Measurements from ENCODE around the gene ANXA2R.
"Not testable (repeated sequence)": the region's sequence is repeated elsewhere in the genome, so short reads cannot be mapped to it uniquely, and the experiment has no call there.

ANXA2R gene, protein sequence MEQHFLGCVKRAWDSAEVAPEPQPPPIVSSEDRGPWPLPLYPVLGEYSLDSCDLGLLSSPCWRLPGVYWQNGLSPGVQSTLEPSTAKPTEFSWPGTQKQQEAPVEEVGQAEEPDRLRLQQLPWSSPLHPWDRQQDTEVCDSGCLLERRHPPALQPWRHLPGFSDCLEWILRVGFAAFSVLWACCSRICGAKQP
- 1.3 to 50.2 (median 37.4) reads per million in 3 experiments for total RNA-seq

DNA sequence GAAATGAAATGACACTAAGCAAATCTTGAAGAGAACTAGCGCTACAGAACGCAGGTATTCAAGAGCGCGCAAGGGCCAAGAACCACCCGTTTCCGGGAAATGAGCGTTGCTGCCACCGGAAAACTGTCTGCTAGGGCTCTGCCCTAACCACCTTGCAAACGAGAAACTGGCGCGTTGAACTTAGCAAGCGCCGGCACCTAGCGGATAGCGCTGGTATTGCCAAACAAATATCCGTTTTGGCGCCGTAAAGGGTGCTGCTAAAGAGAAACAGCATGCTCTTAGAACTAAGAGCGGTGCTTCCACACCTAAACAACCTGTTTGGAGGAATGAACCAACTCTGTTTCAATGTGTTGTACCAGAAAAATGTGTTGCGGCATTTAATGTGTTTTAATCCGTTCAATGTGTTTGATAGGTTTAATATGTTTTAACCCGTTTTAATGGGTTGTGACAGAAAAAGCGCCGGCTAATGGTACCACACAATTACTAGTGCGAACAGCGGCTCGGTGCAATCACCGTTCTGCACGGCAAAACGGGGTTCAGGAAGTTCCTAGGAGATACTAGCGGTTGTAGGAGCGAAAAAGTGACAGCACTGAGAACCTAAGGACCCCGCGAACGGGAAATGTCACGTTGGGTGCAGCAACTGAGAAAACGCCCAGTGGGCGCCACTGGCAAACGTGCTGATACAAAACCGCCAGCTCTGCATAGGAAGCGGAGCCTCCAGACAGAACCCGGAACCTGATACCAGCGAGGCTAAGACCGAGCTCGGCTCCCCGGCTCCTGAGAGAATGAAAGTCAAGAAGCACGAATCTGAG is at the start of gene ANXA2R:
Gene ANXA2R, minus strand, starts transcription at position 33 of the 812 bp plus-strand sequence. CDS start 273 bp downstream, outside the sequence.
- peak; percentile 97 for DNase-seq

DNA sequence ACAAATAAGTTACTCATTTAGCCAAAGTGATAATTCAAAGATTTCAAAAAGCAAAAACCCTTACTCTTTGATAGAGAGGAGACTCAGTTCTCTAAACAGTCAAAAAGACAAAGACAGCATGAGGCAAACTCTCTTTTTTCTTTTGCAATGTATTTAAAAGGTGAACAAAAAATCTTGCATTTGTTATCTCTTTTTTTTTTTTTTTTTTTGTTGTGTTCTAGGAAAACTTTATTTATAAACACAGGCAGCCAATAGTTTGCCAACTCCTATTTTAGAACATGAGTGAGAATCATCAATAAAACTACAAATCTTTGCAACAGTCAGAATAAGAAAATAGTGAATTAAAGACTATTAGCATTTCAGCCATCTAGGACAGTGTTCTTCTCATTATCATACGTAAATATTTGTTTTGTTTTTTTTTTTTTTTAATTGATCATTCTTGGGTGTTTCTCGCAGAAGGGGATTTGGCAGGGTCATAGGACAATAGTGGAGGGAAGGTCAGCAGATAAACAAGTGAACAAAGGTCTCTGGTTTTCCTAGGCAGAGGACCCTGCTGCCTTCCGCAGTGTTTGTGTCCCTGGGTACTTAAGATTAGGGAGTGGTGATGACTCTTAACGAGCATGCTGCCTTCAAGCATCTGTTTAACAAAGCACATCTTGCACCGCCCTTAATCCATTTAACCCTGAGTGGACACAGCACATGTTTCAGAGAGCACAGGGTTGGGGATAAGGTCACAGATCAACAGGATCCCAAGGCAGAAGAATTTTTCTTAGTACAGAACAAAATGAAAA is 46.2 kb upstream of the ANXA2R start:
- not testable (repeated sequence) for DNase-seq

- no peak for DNase-seq
Observed at GRCh38 chr5:43085453-43085852, 45.3 kb upstream of the ANXA2R start.

GRCh38 chr5:43084468-43084867 is 44.3 kb upstream of the ANXA2R start:
- not testable (repeated sequence) for DNase-seq

- not testable (repeated sequence) for DNase-seq
Observed at GRCh38 chr5:43081345-43081744, 41.2 kb upstream of the ANXA2R start.

DNA sequence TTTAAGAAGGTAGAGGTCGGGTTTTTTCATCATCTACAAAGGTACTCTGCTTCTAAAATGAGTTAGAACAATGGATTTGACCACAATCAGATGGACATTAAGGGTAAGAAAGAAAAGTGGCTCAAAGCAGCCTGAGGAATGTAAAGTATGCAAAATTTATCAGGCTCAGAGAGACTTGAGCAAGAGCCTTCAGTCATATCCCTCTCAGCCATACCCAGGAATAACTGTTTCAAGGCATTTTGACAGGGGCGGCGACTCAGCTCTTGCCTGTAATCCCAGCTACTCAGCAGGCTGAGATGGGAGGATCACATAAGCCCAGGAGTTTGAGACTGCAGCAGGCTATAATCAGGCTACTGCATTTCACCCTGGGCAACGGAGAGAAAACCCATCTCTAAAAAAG is 38.8 kb upstream of the ANXA2R start:
- DNase-seq, result no peak

GRCh38 chr5:43077446-43078191 is 37.5 kb upstream of the ANXA2R start:
- not testable (repeated sequence) for DNase-seq

DNA sequence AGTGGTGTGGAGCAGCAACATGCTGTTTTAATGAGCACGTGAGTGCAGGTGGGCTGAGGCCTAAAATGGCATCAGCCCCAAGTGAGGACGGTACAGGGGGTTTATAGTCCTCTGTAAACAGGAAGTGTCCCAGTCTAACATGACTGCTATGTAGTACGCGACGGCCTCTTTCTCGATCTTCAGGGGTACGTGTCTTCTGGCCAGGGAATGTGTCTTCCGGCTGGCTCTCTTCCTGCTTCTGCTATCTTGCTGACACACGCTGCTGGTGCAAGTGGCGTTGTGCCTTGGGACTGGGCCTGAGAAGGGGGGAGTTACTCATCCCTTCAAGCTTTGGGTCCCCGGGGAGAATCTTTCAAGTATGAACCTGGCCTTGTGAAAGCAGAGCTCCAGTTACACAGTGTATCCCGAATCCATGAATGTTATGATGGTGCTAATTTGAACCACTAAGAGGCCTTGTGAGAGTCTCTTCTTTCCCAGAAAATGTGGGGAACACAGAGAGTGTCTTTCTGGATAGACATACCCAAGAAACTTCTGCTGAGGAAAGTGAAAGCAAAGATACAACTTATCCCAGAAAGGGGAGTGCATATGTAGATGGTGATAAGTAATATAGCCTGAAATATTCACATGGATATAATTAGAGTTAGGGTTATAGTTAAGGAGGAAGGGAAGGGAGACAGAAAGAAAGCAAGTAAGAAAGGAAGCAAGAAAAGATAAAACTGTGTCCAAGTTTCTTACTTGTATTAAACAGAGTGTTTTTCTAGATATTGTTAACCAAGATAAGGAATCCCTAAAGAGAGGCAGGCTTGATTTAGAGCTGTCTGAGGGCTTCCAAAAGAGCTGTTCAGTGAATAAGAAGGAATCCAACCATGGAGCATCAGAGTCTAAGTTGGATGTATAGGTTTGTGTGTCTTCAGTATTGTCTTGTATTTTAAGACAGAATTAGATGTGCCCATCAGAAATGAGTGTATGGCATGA is 35.5 kb upstream of the ANXA2R start:
- DNase-seq, result no peak

- DNase-seq, result no peak
Observed at GRCh38 chr5:43074987-43075318, 34.8 kb upstream of the ANXA2R start.

DNA sequence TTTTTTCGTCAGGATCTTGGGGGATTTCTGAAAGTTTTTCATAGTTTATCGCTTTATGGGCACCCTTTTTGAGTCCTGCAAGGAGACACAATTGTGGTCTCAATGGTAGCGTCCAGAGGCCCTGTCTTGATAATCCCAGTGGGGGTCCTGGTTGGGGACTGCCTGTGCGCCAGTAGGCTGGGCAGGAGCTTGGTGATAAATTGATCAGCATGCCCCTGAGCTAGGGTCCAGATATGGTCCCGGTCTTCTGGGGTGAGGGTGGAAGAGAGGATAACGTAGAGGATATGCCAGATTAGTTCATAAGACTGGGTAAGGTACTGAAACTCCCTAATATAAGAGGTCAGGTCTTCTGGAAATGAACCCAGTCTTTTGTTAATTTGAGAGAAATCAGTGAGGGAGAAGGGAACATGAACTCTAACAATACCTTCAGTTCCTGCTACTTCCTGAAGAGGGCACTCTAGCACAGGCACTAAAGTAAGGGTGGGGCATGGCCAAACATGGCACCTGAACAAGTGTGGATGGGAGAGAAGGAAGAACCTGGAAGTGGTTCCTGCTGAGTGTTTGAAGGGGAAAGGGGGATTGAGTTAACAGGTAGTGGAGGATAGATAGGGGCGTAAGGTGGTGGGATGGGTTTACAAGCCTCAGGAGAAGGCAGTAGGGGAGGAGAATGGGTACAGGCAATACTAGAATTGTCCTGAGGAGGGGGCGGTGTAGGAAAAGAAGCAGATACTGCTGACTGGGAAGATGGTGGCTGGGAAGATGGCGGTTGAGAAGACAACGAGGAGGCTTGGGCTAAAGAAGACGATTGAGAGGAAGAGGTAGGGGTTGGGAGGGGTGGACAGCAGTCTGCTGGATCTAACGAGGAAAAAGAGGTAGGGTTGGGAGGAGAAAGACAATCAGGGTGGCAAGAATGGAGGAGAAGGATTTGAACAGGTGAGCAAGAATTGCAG is 33.8 kb upstream of the ANXA2R start:
- DNase-seq, result peak; percentile 61

DNA sequence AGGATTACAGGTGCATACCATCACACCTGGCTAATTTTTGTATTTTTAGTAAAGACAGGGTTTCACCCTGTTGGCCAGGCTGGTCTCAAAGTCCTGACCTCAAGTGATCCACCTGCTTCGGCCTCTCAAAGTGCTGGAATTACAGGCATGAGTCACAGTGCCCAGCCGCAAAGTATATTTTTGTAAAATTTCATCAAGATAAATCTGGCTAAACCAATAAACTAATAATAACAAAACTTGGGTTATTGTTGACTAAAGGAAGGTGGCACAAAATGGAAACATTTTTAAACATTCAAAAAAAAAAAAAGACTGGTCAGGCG is 29.2 kb upstream of the ANXA2R start:
- not testable (repeated sequence) for DNase-seq

DNA sequence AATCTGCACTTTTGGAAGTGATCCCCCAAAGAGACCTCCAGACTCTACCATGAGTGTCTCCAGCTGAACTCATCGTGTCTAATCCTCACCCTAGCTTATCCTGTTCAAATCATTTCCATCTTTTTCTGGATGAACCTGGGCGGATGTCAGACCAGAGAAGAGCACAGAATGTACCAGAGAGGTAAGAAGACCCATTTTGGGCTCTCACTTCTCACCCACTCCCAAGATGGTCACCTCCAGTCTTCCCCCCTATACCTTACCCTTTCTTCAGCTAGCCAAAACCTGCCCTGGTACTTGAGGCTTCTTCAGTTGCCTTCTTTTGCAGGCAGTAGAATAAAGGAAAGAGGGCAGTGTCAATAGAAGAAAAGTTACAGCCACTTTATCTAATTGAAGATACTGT is 27.9 kb upstream of the ANXA2R start:
- no peak for DNase-seq

DNA sequence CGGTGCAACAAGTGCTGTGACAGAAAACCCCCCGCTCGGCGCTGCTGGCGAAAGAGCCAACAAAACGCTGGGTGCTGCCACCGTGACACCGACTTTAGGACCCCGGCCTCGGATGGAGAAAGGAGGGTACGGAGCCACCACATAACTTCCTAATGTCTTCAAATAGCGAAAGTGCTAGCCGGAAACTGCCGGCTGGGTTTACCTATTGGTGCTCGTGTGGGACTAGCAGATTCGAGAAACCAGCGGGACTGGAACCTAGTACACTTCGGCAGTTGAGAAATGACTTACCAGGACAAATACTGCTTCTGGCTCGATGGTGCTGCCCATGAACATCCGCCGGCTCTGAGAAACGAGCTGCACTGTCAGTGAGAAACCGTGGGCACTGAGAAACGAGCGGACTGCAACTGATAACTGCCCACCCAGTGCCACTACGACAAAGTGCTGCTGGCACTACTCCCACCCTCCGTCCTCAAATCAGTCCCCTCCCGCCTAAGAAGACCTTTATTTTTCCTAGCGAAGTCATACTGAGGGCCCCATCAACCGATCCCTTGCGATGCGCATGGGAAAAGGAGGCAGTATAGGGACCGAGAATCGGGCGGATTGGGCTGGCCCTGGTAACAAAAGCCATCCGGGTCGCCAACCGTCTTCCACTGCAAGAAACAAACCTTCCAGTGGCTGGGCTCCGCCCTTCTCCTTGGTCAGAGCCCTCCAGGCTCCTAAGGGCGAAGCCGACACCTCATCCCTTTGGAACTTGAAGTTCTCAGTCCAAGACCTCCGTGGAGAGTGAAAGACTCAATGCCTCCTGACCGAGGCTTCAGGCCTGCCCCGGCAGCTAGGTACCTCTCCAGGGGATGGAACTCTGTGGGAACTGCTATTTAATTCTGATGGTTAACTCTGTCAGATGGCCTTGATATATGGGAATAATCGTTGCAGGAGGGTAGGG is 27.0 kb upstream of the ANXA2R start:
- DNase-seq, result peak; percentile 88

DNA sequence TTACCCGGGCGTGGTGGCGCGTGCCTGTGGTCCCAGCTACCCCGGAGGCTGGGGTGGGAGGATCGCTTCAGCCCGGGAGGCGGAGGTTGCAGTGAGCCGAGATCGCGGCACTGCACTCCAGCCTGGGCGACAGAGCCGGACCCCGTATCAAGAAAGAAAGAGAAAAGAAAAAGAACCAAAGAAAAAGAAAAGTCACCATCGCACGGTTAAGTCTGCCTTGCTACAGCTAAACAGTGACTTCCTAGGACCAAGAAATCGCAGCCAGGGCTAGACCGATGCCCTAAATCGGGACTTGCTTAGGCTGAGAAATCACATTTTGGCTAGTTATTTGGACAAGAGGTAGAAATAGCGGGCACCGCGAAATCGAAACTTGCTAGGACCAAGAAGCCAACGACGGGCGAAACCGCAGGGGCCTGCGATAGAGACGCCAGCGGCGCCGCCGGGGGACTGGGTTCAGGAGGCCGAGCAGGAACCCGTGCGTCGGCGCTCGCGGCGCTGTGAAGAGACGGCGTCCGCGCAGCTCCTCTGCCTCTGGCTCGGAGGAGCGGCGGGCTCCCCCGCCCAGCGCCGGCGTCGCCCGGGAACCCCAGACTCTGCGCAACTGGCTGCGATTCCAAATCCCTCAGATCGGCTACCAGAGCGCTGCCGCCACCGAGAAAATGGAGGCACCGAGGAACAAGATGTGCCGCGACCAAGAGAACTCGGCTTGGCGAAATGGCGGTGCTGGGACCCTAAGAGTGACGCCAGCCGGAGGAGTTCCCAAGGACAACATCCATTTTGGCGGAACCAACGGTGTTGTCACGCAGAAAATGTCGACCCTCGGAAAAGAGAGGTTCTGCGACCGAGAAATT is 26.1 kb upstream of the ANXA2R start:
- peak; percentile 83 for DNase-seq

- DNase-seq, result peak; percentile 36
Observed at GRCh38 chr5:43065387-43065947, 25.3 kb upstream of the ANXA2R start.

DNA sequence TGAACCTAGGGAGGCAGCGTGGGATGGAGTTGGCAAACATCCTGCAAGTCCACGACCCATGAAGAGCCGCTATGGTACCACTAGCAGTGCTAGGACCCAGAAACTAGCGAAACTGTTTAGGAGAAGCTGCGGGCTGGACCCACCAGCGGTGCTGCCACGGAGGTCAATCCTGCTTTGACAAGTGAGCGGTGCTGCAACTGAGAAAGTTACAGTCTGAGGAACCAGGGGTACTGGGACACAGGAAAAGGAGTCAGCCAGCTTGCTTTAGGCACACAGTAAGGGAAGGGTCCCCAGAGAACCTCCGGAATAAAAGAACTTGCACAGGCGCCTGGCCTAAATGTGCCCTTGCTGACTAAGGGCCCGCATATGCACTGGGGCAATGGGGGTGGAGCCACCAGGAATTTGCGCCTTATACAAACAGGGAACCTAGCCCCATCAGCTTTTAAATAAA is 23.6 kb upstream of the ANXA2R start:
- no peak for DNase-seq

DNA sequence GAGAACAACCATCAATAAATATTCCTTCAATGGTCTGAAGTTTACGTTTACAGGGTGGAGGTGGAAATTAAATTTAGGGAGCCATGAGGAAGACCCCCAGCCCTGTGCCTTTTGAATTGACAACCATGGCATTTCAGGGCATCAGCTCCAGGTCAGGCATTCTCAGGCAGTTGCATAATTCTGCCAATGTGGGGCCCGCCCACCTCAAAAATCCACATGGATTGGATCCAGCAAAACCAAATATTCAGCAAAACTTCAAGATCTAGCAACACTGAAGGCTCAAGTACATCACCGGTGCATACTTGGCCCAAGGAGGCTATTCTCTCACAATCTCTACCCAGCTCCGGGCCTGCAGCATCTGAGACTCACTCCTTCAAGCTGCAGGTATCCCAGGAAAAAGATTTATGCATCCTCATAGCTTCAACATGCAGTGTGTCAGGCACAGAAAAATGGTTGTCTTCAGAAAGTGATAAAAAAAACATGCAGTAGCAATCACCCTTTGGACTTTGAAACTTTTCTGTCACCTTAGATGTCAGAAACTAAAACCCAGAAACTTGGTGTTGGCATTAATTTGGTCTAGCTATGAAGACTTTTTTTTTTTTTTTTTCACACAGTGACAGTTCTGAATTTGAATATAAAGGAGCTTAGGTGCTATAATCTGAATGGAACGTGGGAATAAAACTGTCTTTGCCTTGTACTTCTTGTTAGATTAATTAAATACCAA is 21.4 kb upstream of the ANXA2R start:
- no peak for DNase-seq
